GM12892 (cell line): ENCODE data around the gene FAM120AOS.

Source experiments
- POLR2A ChIP-seq: IDR thresholded peaks from 2 replicates; pipeline ENCODE4 v1.6.1; 2011; ENCODE audit warnings: low read depth, low read length, control low read depth
- TAF1 ChIP-seq: IDR thresholded peaks from 2 replicates; pipeline ENCODE4 v1.6.1; 2011; ENCODE audit warnings: low read depth, mild to moderate bottlenecking, control low read depth, low read length, borderline replicate concordance

DNA sequence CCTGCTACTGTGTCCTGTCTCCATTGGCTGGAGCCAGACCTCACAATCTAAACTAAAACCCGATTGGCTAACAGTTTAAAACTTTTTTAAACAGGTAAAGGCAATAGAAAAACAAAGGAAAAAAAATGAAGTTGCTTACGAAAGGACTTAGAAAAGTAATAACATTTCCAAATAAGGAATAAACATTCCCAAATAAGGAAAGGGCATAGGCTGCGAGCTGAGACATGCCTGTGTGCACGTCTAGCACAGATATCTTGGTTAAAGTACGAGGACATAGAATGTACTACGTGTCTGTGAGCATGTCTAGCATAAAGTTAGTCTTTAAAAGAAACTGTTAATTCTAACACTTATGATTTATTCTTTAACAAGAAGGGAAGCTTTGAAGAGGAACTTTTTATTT is 17.2 kb downstream of the FAM120AOS start:
- TF ChIP-seq POLR2A (no peak), TAF1 (no peak)
